SK-N-SH (cell line): ENCODE measurements around the gene ACLY.

Experiments
- MAX ChIP-seq: IDR thresholded peaks from 2 replicates; pipeline ENCODE4 v1.4.0; 2012; ENCODE audit warnings: low read depth
- NFIC ChIP-seq: IDR thresholded peaks from 2 replicates; pipeline ENCODE4 v1.4.0; 2012; ENCODE audit warnings: borderline replicate concordance
- RAD21 ChIP-seq: IDR thresholded peaks from 2 replicates; pipeline ENCODE4 v1.6.1; 2012; ENCODE audit warnings: mild to moderate bottlenecking, low read length
- TF ChIP-seq, protein P1 (sequence below): fragments of 200-600 bp; sonication (generic); IDR thresholded peaks from 2 replicates; pipeline ENCODE4 v1.6.1; 2017; ENCODE audit warnings: antibody characterized with exemption, mild to moderate bottlenecking, moderate library complexity

- TF ChIP-seq NFIC: no peak
- TF ChIP-seq RAD21: no peak
- TF ChIP-seq MAX: no peak
- TF ChIP-seq, protein P1, sequence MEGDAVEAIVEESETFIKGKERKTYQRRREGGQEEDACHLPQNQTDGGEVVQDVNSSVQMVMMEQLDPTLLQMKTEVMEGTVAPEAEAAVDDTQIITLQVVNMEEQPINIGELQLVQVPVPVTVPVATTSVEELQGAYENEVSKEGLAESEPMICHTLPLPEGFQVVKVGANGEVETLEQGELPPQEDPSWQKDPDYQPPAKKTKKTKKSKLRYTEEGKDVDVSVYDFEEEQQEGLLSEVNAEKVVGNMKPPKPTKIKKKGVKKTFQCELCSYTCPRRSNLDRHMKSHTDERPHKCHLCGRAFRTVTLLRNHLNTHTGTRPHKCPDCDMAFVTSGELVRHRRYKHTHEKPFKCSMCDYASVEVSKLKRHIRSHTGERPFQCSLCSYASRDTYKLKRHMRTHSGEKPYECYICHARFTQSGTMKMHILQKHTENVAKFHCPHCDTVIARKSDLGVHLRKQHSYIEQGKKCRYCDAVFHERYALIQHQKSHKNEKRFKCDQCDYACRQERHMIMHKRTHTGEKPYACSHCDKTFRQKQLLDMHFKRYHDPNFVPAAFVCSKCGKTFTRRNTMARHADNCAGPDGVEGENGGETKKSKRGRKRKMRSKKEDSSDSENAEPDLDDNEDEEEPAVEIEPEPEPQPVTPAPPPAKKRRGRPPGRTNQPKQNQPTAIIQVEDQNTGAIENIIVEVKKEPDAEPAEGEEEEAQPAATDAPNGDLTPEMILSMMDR: no peak
Observed at GRCh38 chr17:41909088-41909487, 9.7 kb downstream of the ACLY start.
